H9 (cell line): Measurements from ENCODE around the gene LARGE1. TPM values are rescaled to one million over a fixed set of nuclear protein-coding genes. Genes with fewer than 3 reads are reported as not detected.
A peak's percentile ranks its signal among the peaks of the same experiment; 100 is the strongest.

Experiments
- DNase-seq: peaks from one replicate; pipeline ENCODE4 v3.0.0-alpha.2; 2017
- H2AFZ ChIP-seq: one replicate; pipeline ENCODE4 v1.6.1; 2013; ENCODE audit warnings: mild to moderate bottlenecking, low read length, control low read depth, moderate library complexity
- H2AK5ac ChIP-seq: 2 replicates; pipeline ENCODE4 v1.6.1; 2013; ENCODE audit warnings: low read length, control low read depth, mixed read lengths; ENCODE audit not compliant: insufficient read length
- H2BK120ac ChIP-seq: one replicate; pipeline ENCODE4 v1.6.1; 2013; ENCODE audit warnings: low read depth, mild to moderate bottlenecking, low read length, control low read depth, inconsistent platforms; ENCODE audit not compliant: poor library complexity, severe bottlenecking
- H2BK12ac ChIP-seq: 2 replicates; pipeline ENCODE4 v1.6.1; 2013; ENCODE audit warnings: low read length, control low read depth, mixed read lengths, low read depth; ENCODE audit not compliant: insufficient read length
- H2BK15ac ChIP-seq: 2 replicates; pipeline ENCODE4 v1.6.1; 2013; ENCODE audit warnings: low read depth, low read length, control low read depth
- H2BK20ac ChIP-seq: one replicate; pipeline ENCODE4 v1.6.1; 2013; ENCODE audit warnings: low read depth, mild to moderate bottlenecking, low read length, control low read depth, inconsistent platforms; ENCODE audit not compliant: poor library complexity, severe bottlenecking
- H2BK5ac ChIP-seq: 2 replicates; pipeline ENCODE4 v1.6.1; 2013; ENCODE audit warnings: low read length, control low read depth, mixed read lengths; ENCODE audit not compliant: insufficient read length
- H3K14ac ChIP-seq: 2 replicates; pipeline ENCODE4 v1.6.1; 2013; ENCODE audit warnings: low read length, control low read depth; ENCODE audit not compliant: insufficient read depth
- H3K18ac ChIP-seq: 2 replicates; pipeline ENCODE4 v1.6.1; 2013; ENCODE audit warnings: low read depth, mild to moderate bottlenecking, mixed read lengths, low read length, control low read depth; ENCODE audit not compliant: insufficient read length
- H3K23ac ChIP-seq: 2 replicates; pipeline ENCODE4 v1.6.1; 2013; ENCODE audit warnings: low read length, control low read depth, mixed read lengths, low read depth; ENCODE audit not compliant: insufficient read length
- H3K23me2 ChIP-seq: 2 replicates; pipeline ENCODE4 v1.6.1; 2013; ENCODE audit warnings: low read depth, mild to moderate bottlenecking, mixed read lengths, low read length, control low read depth; ENCODE audit not compliant: insufficient read length, poor library complexity, severe bottlenecking
- H3K27ac ChIP-seq: 2 replicates; pipeline ENCODE4 v1.5.1; 2013; ENCODE audit warnings: low read length, control low read depth, mixed read lengths, low read depth; ENCODE audit not compliant: insufficient read length
- H3K27me3 ChIP-seq: 2 replicates; pipeline ENCODE4 v1.6.1; 2013; ENCODE audit warnings: low read length, control low read depth, inconsistent platforms; ENCODE audit not compliant: insufficient read depth
- H3K4ac ChIP-seq: 2 replicates; pipeline ENCODE4 v1.6.1; 2013; ENCODE audit warnings: low read depth, mild to moderate bottlenecking, control low read depth, inconsistent platforms, low read length, moderate library complexity
- H3K4me1 ChIP-seq: 2 replicates; pipeline ENCODE4 v1.6.1; 2013; ENCODE audit warnings: low read length, control low read depth, inconsistent platforms; ENCODE audit not compliant: insufficient read depth
- H3K4me2 ChIP-seq: 2 replicates; pipeline ENCODE4 v1.6.1; 2013; ENCODE audit warnings: low read length, control low read depth, mixed read lengths; ENCODE audit not compliant: insufficient read length, insufficient read depth
- H3K56ac ChIP-seq: 2 replicates; pipeline ENCODE4 v1.6.1; 2013; ENCODE audit warnings: low read depth, mild to moderate bottlenecking, mixed read lengths, low read length, control low read depth; ENCODE audit not compliant: insufficient read length
- H3K79me1 ChIP-seq: 2 replicates; pipeline ENCODE4 v1.6.1; 2013; ENCODE audit warnings: low read depth, mild to moderate bottlenecking, moderate library complexity, low read length, control low read depth, inconsistent platforms; ENCODE audit not compliant: insufficient read depth, poor library complexity, severe bottlenecking
- H3K79me2 ChIP-seq: 2 replicates; pipeline ENCODE4 v1.6.1; 2013; ENCODE audit warnings: low read length, control low read depth, inconsistent platforms; ENCODE audit not compliant: insufficient read depth
- H3K9ac ChIP-seq: 2 replicates; pipeline ENCODE4 v1.6.1; 2013; ENCODE audit warnings: low read length, control low read depth, mixed read lengths; ENCODE audit not compliant: insufficient read length; ENCODE audit errors: extremely low read depth
- H3K9me3 ChIP-seq: one replicate; pipeline ENCODE4 v1.6.1; 2013; ENCODE audit warnings: low read depth, low read length, inconsistent platforms; ENCODE audit not compliant: control insufficient read depth
- H3T11ph ChIP-seq: one replicate; pipeline ENCODE4 v1.6.1; 2013; ENCODE audit warnings: mild to moderate bottlenecking, low read length, control low read depth, inconsistent platforms
- H4K20me1 ChIP-seq: one replicate; pipeline ENCODE4 v1.6.1; 2013; ENCODE audit not compliant: control insufficient read depth, insufficient read length, insufficient read depth
- H4K5ac ChIP-seq: 2 replicates; pipeline ENCODE4 v1.6.1; 2013; ENCODE audit warnings: low read depth, mild to moderate bottlenecking, mixed read lengths, low read length, control low read depth; ENCODE audit not compliant: insufficient read length
- H4K8ac ChIP-seq: replicated peaks from 2 replicates; pipeline ENCODE4 v1.6.1; 2013; ENCODE audit warnings: low read length, control low read depth, mixed read lengths, low read depth; ENCODE audit not compliant: insufficient read length
- H4K91ac ChIP-seq: 2 replicates; pipeline ENCODE4 v1.6.1; 2013; ENCODE audit warnings: low read depth, mild to moderate bottlenecking, moderate library complexity, mixed read lengths, low read length, control low read depth; ENCODE audit not compliant: insufficient read length
- H3K27ac Mint-ChIP-seq, 3 experiments: 2 replicates in 2 of 3; 3 replicates in 1 of 3; pipeline ENCODE4 v1.8.0; 2020 to 2021; ENCODE audit warnings: mixed read lengths in 3 of 3, mild to moderate bottlenecking in 1 of 3, moderate library complexity in 1 of 3
- H3K27me3 Mint-ChIP-seq: 2 replicates; pipeline ENCODE4 v1.8.0; 2021; ENCODE audit warnings: low read depth, mild to moderate bottlenecking, moderate library complexity, mixed read lengths
- H3K36me3 Mint-ChIP-seq, 3 experiments: 2 replicates in 2 of 3; 3 replicates in 1 of 3; pipeline ENCODE4 v1.8.0; 2020 to 2021; ENCODE audit warnings: low read depth in 3 of 3, mixed read lengths in 3 of 3; ENCODE audit not compliant: insufficient read depth in 1 of 3
- H3K4me1 Mint-ChIP-seq, 2 experiments: 2 replicates each; pipeline ENCODE4 v1.8.0; 2020; ENCODE audit warnings: mixed read lengths in 2 of 2
- H3K4me3 Mint-ChIP-seq, 2 experiments: 2 replicates in 1 of 2; 3 replicates in 1 of 2; pipeline ENCODE4 v1.8.0; 2020 to 2021; ENCODE audit warnings: mild to moderate bottlenecking in 2 of 2, mixed read lengths in 2 of 2, moderate library complexity in 1 of 2
- H3K9me3 Mint-ChIP-seq, 2 experiments: 2 replicates in 1 of 2; 3 replicates in 1 of 2; pipeline ENCODE4 v1.8.0; 2020; ENCODE audit warnings: mild to moderate bottlenecking in 2 of 2, mixed read lengths in 2 of 2, moderate library complexity in 1 of 2
- CTCF ChIP-seq: fragments of 200-600 bp; sonication (generic); conservative IDR thresholded peaks from 3 replicates; pipeline ENCODE4 v1.8.0; 2021; ENCODE audit warnings: antibody characterized with exemption, mild to moderate bottlenecking
- WGBS: extraction: QIAGEN DNeasy Blood & Tissue Kit; methylation state at CpG from one replicate; pipeline ENCODE4 v1.1.7; 2013; ENCODE audit warnings: missing lambda C conversion rate, low lambda C conversion rate, mixed read lengths; ENCODE audit not compliant: insufficient read length; ENCODE audit errors: extremely low coverage; 5-methylcytosine and 5-hydroxymethylcytosine counted together
- total RNA-seq: library from RNA; stranded (reverse); gene quantifications from 2 replicates; pipeline ENCODE4 v1.2.1, GENCODE V29; 2021

Gene LARGE1
- total RNA-seq, 1 experiment from 2014 or later = 43.5 TPM

DNA sequence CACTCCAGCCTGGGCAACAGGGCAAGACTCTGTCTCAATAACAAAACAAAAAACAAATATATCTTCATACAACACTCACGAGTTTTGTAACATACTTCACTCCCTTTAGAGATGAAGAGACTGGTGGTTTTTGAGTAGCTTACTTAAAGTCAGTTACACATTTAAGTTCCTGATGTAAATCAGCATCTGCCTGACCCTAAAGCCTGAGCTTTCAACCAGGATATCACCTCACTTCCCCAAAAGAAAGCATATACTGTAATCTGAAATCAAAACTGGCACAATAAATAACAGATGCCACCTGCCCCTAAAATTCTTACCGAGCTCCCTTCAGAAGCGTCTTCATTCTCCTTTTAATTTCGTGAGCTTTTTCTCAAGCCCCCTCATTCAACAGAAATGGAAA lies 31.5 kb downstream of the LARGE1 start:
- DNase-seq = no peak
- Histone ChIP-seq H3K4ac (no peak overlapping the region), H3K56ac (no peak overlapping the region), H3T11ph (no peak overlapping the region), H3K79me1 (peaks cover 16% of the 10 kb centered on the region), H4K8ac (no peak overlapping the region), H4K91ac (no peak overlapping the region), H3K4me1 (peaks cover 22% of the 10 kb centered on the region), H3K14ac (no peak overlapping the region), H3K9me3 (no peaks in the 10 kb centered on the region), H2AFZ (no peak overlapping the region), H2BK120ac (no peak overlapping the region), H2BK5ac (no peak overlapping the region), H3K79me2 (peaks cover 76% of the 10 kb centered on the region; the same call in 1 of the 2 replicates), H3K4me2 (no peak overlapping the region), H4K5ac (no peak overlapping the region), H2BK20ac (no peak overlapping the region), H3K18ac (no peak overlapping the region), H2BK15ac (no peak overlapping the region), H4K20me1 (no peaks in the 10 kb centered on the region), H3K23me2 (no peaks in the 10 kb centered on the region), H3K27me3 (no peaks in the 10 kb centered on the region), H2BK12ac (no peak overlapping the region), H2AK5ac (no peak overlapping the region), H3K23ac (no peak overlapping the region), H3K9ac (no peak overlapping the region), H3K27ac (no peak overlapping the region)
- TF ChIP-seq CTCF = no peak
- Mint-ChIP-seq H3K9me3 (no peaks in the 10 kb centered on the region), H3K27me3 (no peaks in the 10 kb centered on the region), H3K36me3 (peaks cover 0 to 3% (median 0%) of the 10 kb centered on the region in 3 experiments; a peak in 2 of 7 replicates), H3K4me3 (no peak overlapping the region; a peak in 1 of 5 replicates), H3K4me1 (peaks cover 73 to 77% of the 10 kb centered on the region in 2 experiments), H3K27ac (peak overlapping the region in 1 of 3 experiments; percentile 35; a peak in 3 of 7 replicates)
- WGBS = no CpG with 5 or more reads among the region's 4 CpGs
